ENCODE results near the gene PHYHIPL. TPM values are rescaled to one million over a fixed set of nuclear protein-coding genes. Genes with fewer than 3 reads are reported as not detected.
"Not testable (repeated sequence)": the region's sequence is repeated elsewhere in the genome, so short reads cannot be mapped to it uniquely, and the experiment has no call there.

Gene PHYHIPL
- total RNA-seq, 4 donors from 2014 or later, result 0.32 TPM; not detected in 3

- H3K27ac ChIP-seq, result no peak overlapping the region
- no peaks in the 10 kb centered on the region for H3K9me3 ChIP-seq
- H3K27me3 ChIP-seq, result no peaks in the 10 kb centered on the region
- H3K4me3 ChIP-seq, result no peak overlapping the region
- ATAC-seq, result no peak
- in situ Hi-C loops (cut with MboI; ENCODE audit: low sequenced_read_pairs in 4 of 4) (loop anchor here (5.0 to 25.0 kb wide), 6 partner anchors 230 to 800 kb away; no protein-coding TSS in a partner anchor), intact Hi-C loops (cut with DNase I; ENCODE audit: low total_unique reads) (loop anchor here (5.0 to 10.0 kb wide), 2 partner anchors 455 to 667 kb away; partner anchors contain the start of gene CCDC6)
- H3K4me1 ChIP-seq, result peaks cover 0 to 8% of the 10 kb centered on the region in 2 donors
- DNase-seq, result no peak
- no peak for TF ChIP-seq CTCF (IDR thresholded peaks at IDR 0.05 in 4 of 5, conservative IDR thresholded peaks at IDR 0.05 in 1 of 5)
- no peak for TF ChIP-seq POLR2A (IDR thresholded peaks at IDR 0.05)
- H3K36me3 ChIP-seq, result no peaks in the 10 kb centered on the region
These were observed 61.3 kb downstream of the PHYHIPL start for GRCh38 chr10:59237775-59238174.

GRCh38 chr10:59239108-59239507 lies 62.7 kb downstream of the PHYHIPL start:
- H3K4me3 ChIP-seq, H3K4me1 ChIP-seq, DNase-seq, H3K27ac ChIP-seq, H3K36me3 ChIP-seq, H3K27me3 ChIP-seq, ATAC-seq, H3K9me3 ChIP-seq: not testable (repeated sequence)
- in situ Hi-C loops (cut with MboI; ENCODE audit: low sequenced_read_pairs in 4 of 4) (loop anchor here (5.0 to 25.0 kb wide), 6 partner anchors 228 to 798 kb away; no protein-coding TSS in a partner anchor), intact Hi-C loops (cut with DNase I; ENCODE audit: low total_unique reads) (loop anchor here (5.0 to 10.0 kb wide), 2 partner anchors 457 to 666 kb away; partner anchors contain the start of gene CCDC6)

- no peaks in the 10 kb centered on the region for H3K27me3 ChIP-seq
- H3K4me1 ChIP-seq, result peaks cover 0 to 8% of the 10 kb centered on the region in 2 donors
- no peak overlapping the region for H3K4me3 ChIP-seq
- no peaks in the 10 kb centered on the region for H3K9me3 ChIP-seq
- TF ChIP-seq CTCF (IDR thresholded peaks at IDR 0.05 in 4 of 5, conservative IDR thresholded peaks at IDR 0.05 in 1 of 5), result peak; percentile 69 to 81 (median 70)
- TF ChIP-seq POLR2A (IDR thresholded peaks at IDR 0.05), result no peak
- DNase-seq (no peak), ATAC-seq (peak in 1 of 2 donors; percentile 48)
- no peaks in the 10 kb centered on the region for H3K36me3 ChIP-seq
- peak overlapping the region in 1 of 4 donors; percentile 9 for H3K27ac ChIP-seq
- intact Hi-C loops (cut with DNase I; ENCODE audit: low total_unique reads), result loop anchor here (1.0 to 10.0 kb wide), 6 partner anchors 122 to 794 kb away; partner anchors contain the start of gene FAM13C
- in situ Hi-C loops (cut with MboI; ENCODE audit: low sequenced_read_pairs in 4 of 4), result loop anchor here (5.0 to 25.0 kb wide), 9 partner anchors 214 to 797 kb away; no protein-coding TSS in a partner anchor
These were observed 64.2 kb downstream of the PHYHIPL start for GRCh38 chr10:59240582-59241183.

- TF ChIP-seq POLR2A (IDR thresholded peaks at IDR 0.05) (no peak), CTCF (IDR thresholded peaks at IDR 0.05 in 4 of 5, conservative IDR thresholded peaks at IDR 0.05 in 1 of 5) (no peak)
- Histone ChIP-seq H3K27ac (no peak overlapping the region), H3K9me3 (no peaks in the 10 kb centered on the region), H3K4me1 (peaks cover 0 to 8% of the 10 kb centered on the region in 2 donors), H3K27me3 (no peaks in the 10 kb centered on the region), H3K36me3 (peaks cover 0 to 2% of the 10 kb centered on the region in 2 donors), H3K4me3 (no peak overlapping the region)
- DNase-seq (no peak), ATAC-seq (no peak)
- intact Hi-C loops (cut with DNase I; ENCODE audit: low total_unique reads), result loop anchor here (5.0 to 10.0 kb wide), 3 partner anchors 120 to 793 kb away; partner anchors contain the start of gene FAM13C
- in situ Hi-C loops (cut with MboI; ENCODE audit: low sequenced_read_pairs in 4 of 4), result loop anchor here (5.0 to 25.0 kb wide), 9 partner anchors 213 to 795 kb away; no protein-coding TSS in a partner anchor
These were observed 65.6 kb downstream of the PHYHIPL start for GRCh38 chr10:59242057-59242456.

GRCh38 chr10:59242991-59243390 lies 66.5 kb downstream of the PHYHIPL start:
- H3K27me3 ChIP-seq, result no peaks in the 10 kb centered on the region
- H3K4me1 ChIP-seq, result peaks cover 0 to 8% of the 10 kb centered on the region in 2 donors
- no peak for DNase-seq
- ATAC-seq, result no peak
- no peak overlapping the region for H3K4me3 ChIP-seq
- intact Hi-C loops (cut with DNase I; ENCODE audit: low total_unique reads), result loop anchor here (5.0 to 10.0 kb wide), 3 partner anchors 119 to 792 kb away; partner anchors contain the start of gene FAM13C
- H3K27ac ChIP-seq, result no peak overlapping the region
- TF ChIP-seq CTCF (IDR thresholded peaks at IDR 0.05 in 4 of 5, conservative IDR thresholded peaks at IDR 0.05 in 1 of 5) (no peak), POLR2A (IDR thresholded peaks at IDR 0.05) (no peak)
- in situ Hi-C loops (cut with MboI; ENCODE audit: low sequenced_read_pairs in 4 of 4), result loop anchor here (5.0 to 25.0 kb wide), 9 partner anchors 212 to 794 kb away; no protein-coding TSS in a partner anchor
- H3K36me3 ChIP-seq, result peaks cover 0 to 6% of the 10 kb centered on the region in 2 donors
- H3K9me3 ChIP-seq, result no peaks in the 10 kb centered on the region

Data from gastrocnemius medialis (tissue), 4 donors.